Measurements from ENCODE around the gene TRIM72.

TRIM72 gene

DNA sequence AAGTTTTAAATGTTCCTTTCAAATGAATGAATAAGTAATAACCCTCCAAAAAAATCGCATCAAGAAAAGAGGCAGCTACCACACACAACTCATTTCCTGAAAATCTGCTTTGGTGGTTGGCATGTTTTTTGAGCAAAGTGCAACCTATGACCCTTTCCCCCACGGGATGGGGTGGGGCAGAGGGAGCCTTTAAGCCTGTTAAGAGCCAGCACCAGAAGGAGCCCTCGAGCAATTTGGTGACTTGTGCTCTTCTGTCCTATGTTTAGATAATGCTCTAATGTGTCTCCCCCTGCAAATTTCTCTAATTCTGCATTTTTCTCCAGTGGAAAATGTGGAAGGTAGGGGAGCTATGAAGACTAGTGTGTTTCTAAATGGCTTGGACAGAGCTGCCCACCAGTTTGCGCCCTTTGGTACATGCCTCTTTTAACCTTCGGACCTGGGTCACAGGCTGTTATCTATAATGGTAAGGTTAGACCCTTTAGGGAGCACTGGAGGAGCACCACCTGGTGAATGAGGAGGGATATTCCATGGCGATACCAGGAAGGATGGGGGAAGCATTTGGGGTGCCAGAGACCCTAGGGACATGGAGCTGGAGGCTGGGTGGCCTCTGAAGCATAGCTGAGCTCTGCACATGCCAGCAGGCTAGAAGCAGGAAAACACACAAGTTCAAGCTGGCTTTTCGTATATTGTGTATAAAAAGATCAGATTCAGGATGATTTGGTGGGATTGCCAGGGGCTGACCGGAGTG, 12.9 kb upstream of the TRIM72 start:
- TF ChIP-seq, protein P1, sequence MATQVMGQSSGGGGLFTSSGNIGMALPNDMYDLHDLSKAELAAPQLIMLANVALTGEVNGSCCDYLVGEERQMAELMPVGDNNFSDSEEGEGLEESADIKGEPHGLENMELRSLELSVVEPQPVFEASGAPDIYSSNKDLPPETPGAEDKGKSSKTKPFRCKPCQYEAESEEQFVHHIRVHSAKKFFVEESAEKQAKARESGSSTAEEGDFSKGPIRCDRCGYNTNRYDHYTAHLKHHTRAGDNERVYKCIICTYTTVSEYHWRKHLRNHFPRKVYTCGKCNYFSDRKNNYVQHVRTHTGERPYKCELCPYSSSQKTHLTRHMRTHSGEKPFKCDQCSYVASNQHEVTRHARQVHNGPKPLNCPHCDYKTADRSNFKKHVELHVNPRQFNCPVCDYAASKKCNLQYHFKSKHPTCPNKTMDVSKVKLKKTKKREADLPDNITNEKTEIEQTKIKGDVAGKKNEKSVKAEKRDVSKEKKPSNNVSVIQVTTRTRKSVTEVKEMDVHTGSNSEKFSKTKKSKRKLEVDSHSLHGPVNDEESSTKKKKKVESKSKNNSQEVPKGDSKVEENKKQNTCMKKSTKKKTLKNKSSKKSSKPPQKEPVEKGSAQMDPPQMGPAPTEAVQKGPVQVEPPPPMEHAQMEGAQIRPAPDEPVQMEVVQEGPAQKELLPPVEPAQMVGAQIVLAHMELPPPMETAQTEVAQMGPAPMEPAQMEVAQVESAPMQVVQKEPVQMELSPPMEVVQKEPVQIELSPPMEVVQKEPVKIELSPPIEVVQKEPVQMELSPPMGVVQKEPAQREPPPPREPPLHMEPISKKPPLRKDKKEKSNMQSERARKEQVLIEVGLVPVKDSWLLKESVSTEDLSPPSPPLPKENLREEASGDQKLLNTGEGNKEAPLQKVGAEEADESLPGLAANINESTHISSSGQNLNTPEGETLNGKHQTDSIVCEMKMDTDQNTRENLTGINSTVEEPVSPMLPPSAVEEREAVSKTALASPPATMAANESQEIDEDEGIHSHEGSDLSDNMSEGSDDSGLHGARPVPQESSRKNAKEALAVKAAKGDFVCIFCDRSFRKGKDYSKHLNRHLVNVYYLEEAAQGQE (IDR thresholded peaks at IDR 0.05; ENCODE audit: insufficient read depth in 1 of 2, low read depth in 2 of 2, low read length in 2 of 2): no peak
- TF ChIP-seq TAF1 (IDR thresholded peaks at IDR 0.05; ENCODE audit: borderline replicate concordance, insufficient read depth, low read length): no peak
- no peak for TF ChIP-seq SIN3A (IDR thresholded peaks at IDR 0.05; ENCODE audit: borderline replicate concordance, insufficient read depth, low read length)
- no peak for TF ChIP-seq FOXP2 (optimal IDR thresholded peaks at IDR 0.05; ENCODE audit: borderline replicate concordance, extremely low read depth, extremely low read length, insufficient read depth)
- no peak for TF ChIP-seq POLR2AphosphoS5 (IDR thresholded peaks at IDR 0.05; ENCODE audit: low read depth, low read length)

DNA sequence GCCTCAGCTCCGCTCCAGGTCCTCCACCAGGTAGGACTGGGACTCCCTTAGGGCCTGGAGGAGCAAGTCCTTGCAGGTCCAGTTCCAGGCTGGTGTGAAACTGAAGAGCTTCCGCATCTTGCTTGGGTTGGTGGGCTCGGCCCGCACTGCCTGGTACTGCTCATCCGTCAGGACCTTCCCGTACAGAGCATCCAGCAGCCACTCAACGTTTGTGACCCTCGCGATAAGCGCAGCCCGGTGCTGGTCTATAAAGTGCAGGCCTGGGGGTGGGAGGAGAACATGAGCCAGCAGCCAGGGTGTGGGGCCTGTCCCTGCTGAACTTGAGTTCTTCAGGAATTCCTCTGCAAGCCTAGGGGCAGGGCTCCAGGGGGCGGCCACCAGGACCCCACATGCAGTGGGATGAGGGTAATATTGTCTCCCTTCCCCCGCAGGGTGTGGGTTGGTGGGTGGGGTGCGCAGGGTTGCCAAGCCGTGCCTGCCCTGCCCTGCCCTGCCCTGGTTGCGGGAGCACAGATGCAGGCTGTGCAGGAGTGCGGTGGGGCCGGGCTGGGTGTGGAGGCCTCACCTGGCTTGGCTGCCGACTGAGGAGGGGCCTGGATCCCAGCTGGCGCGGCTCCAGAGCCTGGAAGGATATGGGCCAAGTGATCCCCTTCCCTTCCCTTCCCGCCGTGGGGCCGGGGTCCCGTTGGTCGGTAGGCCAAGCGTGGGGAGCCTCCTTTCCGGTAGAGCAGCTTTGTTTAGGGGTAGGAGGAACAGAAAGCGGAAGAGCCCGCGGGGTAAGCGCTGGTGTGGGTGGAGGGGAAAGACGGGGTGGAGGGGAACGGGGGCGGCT, 12.1 kb upstream of the TRIM72 start:
- no peak for TF ChIP-seq TAF1 (IDR thresholded peaks at IDR 0.05; ENCODE audit: borderline replicate concordance, insufficient read depth, low read length)
- TF ChIP-seq FOXP2 (optimal IDR thresholded peaks at IDR 0.05; ENCODE audit: borderline replicate concordance, extremely low read depth, extremely low read length, insufficient read depth): no peak
- no peak for TF ChIP-seq SIN3A (IDR thresholded peaks at IDR 0.05; ENCODE audit: borderline replicate concordance, insufficient read depth, low read length)
- TF ChIP-seq, protein P1 (IDR thresholded peaks at IDR 0.05; ENCODE audit: insufficient read depth in 1 of 2, low read depth in 2 of 2, low read length in 2 of 2): no peak

DNA sequence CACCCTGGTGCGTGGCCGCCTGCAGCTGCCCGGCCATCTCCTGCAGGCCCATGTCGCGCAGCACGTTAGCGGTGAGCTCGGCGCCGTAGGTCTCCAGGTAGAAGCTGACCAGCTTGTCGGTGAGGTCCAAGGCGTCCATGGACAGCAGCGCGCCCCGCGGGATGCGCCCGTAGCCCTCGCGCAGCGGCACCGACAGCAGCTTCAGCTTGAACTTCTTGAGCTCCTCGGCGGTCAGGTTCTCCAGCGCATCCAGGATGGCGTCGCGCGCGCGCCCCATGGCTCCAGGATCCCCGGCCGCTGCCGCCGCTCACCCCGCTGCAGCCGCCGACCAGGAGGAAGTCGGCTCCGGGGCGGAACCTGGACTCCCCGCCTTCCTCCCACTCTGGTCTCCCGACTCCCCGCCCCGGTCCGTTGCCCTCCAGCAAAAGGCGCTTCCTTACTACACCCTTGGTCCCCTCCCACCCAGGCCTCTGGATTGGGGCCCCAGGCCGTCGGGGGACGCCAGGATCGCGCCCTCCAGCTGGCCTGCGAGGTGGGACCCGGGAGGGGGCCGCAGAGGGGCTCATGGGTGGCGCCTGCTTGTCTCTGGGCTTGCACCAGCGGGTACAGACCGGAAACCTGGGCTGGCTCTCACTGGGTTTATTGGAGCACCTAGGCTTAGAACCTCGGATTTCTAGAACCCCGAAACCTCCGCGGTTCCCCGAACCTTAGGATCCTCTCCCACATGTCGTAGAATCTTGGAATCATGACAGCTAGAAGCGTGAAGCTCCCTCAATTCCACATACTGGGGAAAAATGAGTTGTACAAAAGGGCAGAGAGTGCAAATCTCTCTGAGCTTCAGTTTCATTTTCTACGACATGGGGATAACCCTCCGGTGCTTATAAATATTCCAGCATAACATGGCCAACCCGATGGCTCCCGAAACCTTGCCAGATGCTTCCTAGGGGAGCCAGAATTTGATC, 11.2 kb upstream of the TRIM72 start, which contains the start of gene PYCARD:
Gene PYCARD, minus strand, starts transcription at position 347 of the 962 bp plus-strand sequence. Its CDS starts 70 bp downstream, at position 277.
- no peak for TF ChIP-seq FOXP2 (optimal IDR thresholded peaks at IDR 0.05; ENCODE audit: borderline replicate concordance, extremely low read depth, extremely low read length, insufficient read depth)

DNA sequence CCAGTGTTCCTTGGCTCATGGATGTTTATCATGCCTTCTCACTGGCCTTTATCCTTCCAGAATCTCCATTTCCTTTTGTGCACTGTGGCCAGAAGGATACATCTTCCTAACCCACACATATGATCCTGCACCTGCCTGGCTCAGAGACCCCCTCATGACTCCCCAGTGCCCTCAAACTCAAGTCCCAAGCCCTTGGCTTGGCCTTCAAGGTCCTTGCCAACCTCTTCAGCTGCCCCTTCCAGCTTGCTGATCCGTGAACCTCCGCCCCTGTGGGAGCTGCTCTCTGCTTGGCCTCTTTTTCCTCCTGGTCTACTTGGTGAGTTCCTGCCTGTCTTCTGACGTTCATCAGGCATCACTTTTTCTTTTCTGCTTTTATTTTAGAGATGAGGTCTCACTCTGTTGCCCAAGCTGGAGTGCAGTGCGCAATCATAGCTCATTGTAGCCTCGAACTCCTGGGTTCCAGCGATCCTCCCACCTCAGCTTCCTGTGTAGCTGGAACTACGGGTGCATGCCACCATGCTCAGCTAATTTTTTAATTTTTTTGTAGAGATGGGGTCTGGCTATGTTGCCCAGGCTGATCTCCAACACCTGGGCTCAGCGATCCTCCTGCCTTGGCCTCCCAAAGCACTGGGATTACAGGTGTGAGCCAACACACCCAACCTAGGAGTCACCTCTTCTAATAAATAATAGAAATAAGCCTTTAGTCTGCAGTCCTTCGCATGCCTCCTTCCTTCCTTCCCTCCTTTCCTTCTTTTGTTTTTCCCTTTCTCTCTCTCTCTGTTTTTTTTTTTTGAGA, 8.8 kb upstream of the TRIM72 start:
- TF ChIP-seq, protein P1 (IDR thresholded peaks at IDR 0.05; ENCODE audit: insufficient read depth in 1 of 2, low read depth in 2 of 2, low read length in 2 of 2): no peak
- TF ChIP-seq SIN3A (IDR thresholded peaks at IDR 0.05; ENCODE audit: borderline replicate concordance, insufficient read depth, low read length) (no peak), POLR2AphosphoS5 (IDR thresholded peaks at IDR 0.05; ENCODE audit: low read depth, low read length) (no peak), TAF1 (IDR thresholded peaks at IDR 0.05; ENCODE audit: borderline replicate concordance, insufficient read depth, low read length) (no peak), FOXP2 (optimal IDR thresholded peaks at IDR 0.05; ENCODE audit: borderline replicate concordance, extremely low read depth, extremely low read length, insufficient read depth) (no peak)

All from PFSK-1 (cell line).